Stomach (tissue), 9 donors: ENCODE results near the gene C2CD2L. TPM values are rescaled to one million over a fixed set of nuclear protein-coding genes. Genes with fewer than 3 reads are reported as not detected.
A peak's percentile ranks its signal among the peaks of the same experiment; 100 is the strongest.

ENCODE experiments used
- DNase-seq, 2 donors: peaks; one replicate each; pipeline versions ENCODE4 v3.0.0 to v3.0.0-alpha.2; 2013 to 2019
- H3K27ac ChIP-seq, 5 donors: fragments of 200-600 bp in 4 of 5; sonication (generic) in 4 of 5; one replicate each; pipeline ENCODE4 v1.5.1; 2013 to 2019; ENCODE audit warnings: mild to moderate bottlenecking in 1 of 5, moderate library complexity in 1 of 5
- H3K27me3 ChIP-seq, 3 donors: fragments of 200-600 bp; sonication (generic); one replicate each; pipeline ENCODE4 v1.5.1; 2017 to 2019; ENCODE audit warnings: mixed run types in 1 of 3
- H3K36me3 ChIP-seq, 4 donors: fragments of 200-600 bp; sonication (generic); 1 replicate in 3 of 4; 2 replicates in 1 of 4; pipeline ENCODE4 v1.5.1; 2016 to 2019
- H3K4me1 ChIP-seq, 4 donors: fragments of 200-600 bp; sonication (generic); one replicate each; pipeline ENCODE4 v1.5.1; 2016 to 2019
- H3K4me3 ChIP-seq, 4 donors: fragments of 200-600 bp; sonication (generic) in 3 of 4; one replicate each; pipeline ENCODE4 v1.5.1; 2016 to 2019; ENCODE audit warnings: mild to moderate bottlenecking in 1 of 4
- H3K9me3 ChIP-seq, 4 donors: fragments of 200-600 bp; sonication (generic); one replicate each; pipeline ENCODE4 v1.5.1; 2016 to 2019
- CTCF ChIP-seq, 7 experiments: fragments of 450-650 bp in 4 of 7; fragments of 200-600 bp in 3 of 7; sonication (generic) in 3 of 7; IDR thresholded peaks; one replicate each; pipeline ENCODE4 v1.5.1; 2016 to 2019; ENCODE audit warnings: antibody characterized with exemption in 7 of 7, control low read depth in 2 of 7, mild to moderate bottlenecking in 1 of 7
- EP300 ChIP-seq: sonication (generic); formaldehyde crosslinking; IDR thresholded peaks from one replicate; pipeline ENCODE4 v1.6.1; 2017; ENCODE audit warnings: antibody characterized with exemption
- POLR2A ChIP-seq, 4 donors: fragments of 450-650 bp; IDR thresholded peaks; one replicate each; pipeline ENCODE4 v1.6.1; 2016; ENCODE audit warnings: antibody characterized with exemption in 4 of 4, control low read depth in 2 of 4, mild to moderate bottlenecking in 1 of 4, moderate library complexity in 1 of 4
- POLR2AphosphoS5 ChIP-seq, 3 donors: sonication (generic); formaldehyde crosslinking; IDR thresholded peaks; one replicate each; pipeline ENCODE4 v1.6.1; 2016; ENCODE audit warnings: antibody characterized with exemption in 3 of 3
- WGBS, 5 donors: extraction: QIAGEN DNeasy Blood & Tissue Kit in 3 of 5; methylation state at CpG; one replicate each; pipeline versions ENCODE4 v1.1.5 to v1.1.7; 2013 to 2018; 5-methylcytosine and 5-hydroxymethylcytosine counted together
- intact Hi-C: fragments of 100-400 bp; cut with DNase I; formaldehyde crosslinking; loops from one replicate; pipeline ENCODE4 v1.15.1; 2023; ENCODE audit warnings: low total_unique reads
- polyA plus RNA-seq, 3 donors: library from polyadenylated mRNA; stranded (reverse); fragments of 200-250 nt; gene quantifications; one replicate each; pipeline ENCODE4 v1.2.3, GENCODE V29; 2013
- total RNA-seq, 5 donors: library from RNA; depleted of rRNA; stranded (reverse); fragments of >200 nt; gene quantifications; one replicate each; pipeline versions ENCODE4 v1.1.0 to v1.2.3, GENCODE V29; 2014 to 2016
- donor health status: healthy with polysubstance abuse.
- donor health status: Bipolar disorder and iron deficiency.
- donor health status: healthy.

Gene C2CD2L
- total and polyA plus RNA-seq, 8 donors, result 1.7 to 19.9 (median 6.0) TPM

GRCh38 chr11:119144825-119145486 is 37.8 kb downstream of the C2CD2L start:
- Histone ChIP-seq H3K4me3 (no peak overlapping the region), H3K9me3 (no peaks in the 10 kb centered on the region), H3K4me1 (peaks cover 12 to 24% (median 19%) of the 10 kb centered on the region in 4 donors), H3K27me3 (peaks cover 0 to 46% (median 16%) of the 10 kb centered on the region in 3 donors), H3K36me3 (no peaks in the 10 kb centered on the region), H3K27ac (no peak overlapping the region)
- 9 to 18% (median 10%) methylated on average over 7 of the region's 7 CpGs for WGBS, 5 donors
- intact Hi-C loops, result no loop called here
- peak; percentile 69 to 88 for DNase-seq
- peak in 5 of 7 experiments; percentile 27 to 79 (median 67) for TF ChIP-seq CTCF (IDR thresholded peaks at IDR 0.05)
- TF ChIP-seq POLR2AphosphoS5 (IDR thresholded peaks at IDR 0.05), result no peak

GRCh38 chr11:119145551-119145950 is 38.4 kb downstream of the C2CD2L start:
- Histone ChIP-seq H3K27ac (no peak overlapping the region), H3K9me3 (no peaks in the 10 kb centered on the region), H3K27me3 (peaks cover 0 to 52% (median 18%) of the 10 kb centered on the region in 3 donors), H3K4me1 (peaks cover 12 to 26% (median 24%) of the 10 kb centered on the region in 4 donors), H3K36me3 (no peaks in the 10 kb centered on the region), H3K4me3 (no peak overlapping the region)
- 26 to 61% (median 38%) methylated on average over 3 of the region's 3 CpGs for WGBS, 5 donors
- TF ChIP-seq POLR2A (IDR thresholded peaks at IDR 0.05) (no peak), CTCF (IDR thresholded peaks at IDR 0.05) (no peak), EP300 (no peak), POLR2AphosphoS5 (IDR thresholded peaks at IDR 0.05) (no peak)
- intact Hi-C loops, result no loop called here
- DNase-seq, result no peak

GRCh38 chr11:119147604-119148333 is 40.6 kb downstream of the C2CD2L start:
- WGBS, 5 donors, result 49 to 64% (median 60%) methylated on average over 6 of the region's 6 CpGs
- intact Hi-C loops, result no loop called here

GRCh38 chr11:119148720-119149017 is 41.5 kb downstream of the C2CD2L start:
- 1 to 5% (median 3%) methylated on average over 15 to 16 of the region's 16 CpGs for whole genome bisulfite sequencing, 5 donors
- intact Hi-C loops, result no loop called here

More at GRCh38 chr11:119147604-119148333, 40.6 kb downstream of the C2CD2L start:
- TF ChIP-seq CTCF (IDR thresholded peaks at IDR 0.05) (no peak), POLR2AphosphoS5 (IDR thresholded peaks at IDR 0.05) (no peak), POLR2A (IDR thresholded peaks at IDR 0.05) (no peak), EP300 (no peak)
- Histone ChIP-seq H3K4me3 (no peak overlapping the region), H3K27me3 (peaks cover 0 to 59% (median 18%) of the 10 kb centered on the region in 3 donors), H3K27ac (no peak overlapping the region), H3K9me3 (no peaks in the 10 kb centered on the region), H3K4me1 (peaks cover 12 to 30% (median 24%) of the 10 kb centered on the region in 4 donors), H3K36me3 (no peaks in the 10 kb centered on the region)
- DNase-seq, result no peak

More at GRCh38 chr11:119148720-119149017, 41.5 kb downstream of the C2CD2L start:
- no peaks in the 10 kb centered on the region for H3K36me3 ChIP-seq
- H3K27me3 ChIP-seq, result peaks cover 0 to 63% (median 18%) of the 10 kb centered on the region in 3 donors
- no peaks in the 10 kb centered on the region for H3K9me3 ChIP-seq
- peak overlapping the region; percentile 54 to 80 (median 64) for H3K4me3 ChIP-seq
- no peak for TF ChIP-seq EP300
- no peak for TF ChIP-seq POLR2A (IDR thresholded peaks at IDR 0.05)
- no peak for TF ChIP-seq POLR2AphosphoS5 (IDR thresholded peaks at IDR 0.05)
- no peak for TF ChIP-seq CTCF (IDR thresholded peaks at IDR 0.05)
- peaks cover 12 to 30% (median 24%) of the 10 kb centered on the region in 4 donors for H3K4me1 ChIP-seq
- H3K27ac ChIP-seq, result peak overlapping the region in 1 of 5 donors; percentile 42
- no peak for DNase-seq
